Measurements from ENCODE around the gene CPSF4L.

The CPSF4L gene

GRCh38 chr17:73232587-73233373, 28.9 kb downstream of the CPSF4L start:
- no peak for DNase-seq (ENCODE audit: low read depth)

- peak; percentile 97 for DNase-seq (ENCODE audit: low read depth)
Observed at GRCh38 chr17:73231841-73232586, 29.7 kb downstream of the CPSF4L start.

GRCh38 chr17:73231395-73231794, 30.3 kb downstream of the CPSF4L start:
- DNase-seq (ENCODE audit: low read depth): no peak

- DNase-seq (ENCODE audit: low read depth): no peak
Observed at GRCh38 chr17:73230088-73230487, 31.6 kb downstream of the CPSF4L start.

- peak; percentile 9 for DNase-seq (ENCODE audit: low read depth)
Observed at GRCh38 chr17:73228748-73229236, 32.9 kb downstream of the CPSF4L start.

GRCh38 chr17:73227944-73228343, 33.7 kb downstream of the CPSF4L start:
- no peak for DNase-seq (ENCODE audit: low read depth)

GRCh38 chr17:73227379-73227778, 34.3 kb downstream of the CPSF4L start:
- no peak for DNase-seq (ENCODE audit: low read depth)

GRCh38 chr17:73226556-73227172, 35.0 kb downstream of the CPSF4L start:
- no peak for DNase-seq (ENCODE audit: low read depth)

- DNase-seq (ENCODE audit: low read depth): no peak
Observed at GRCh38 chr17:73224663-73225305, 36.9 kb downstream of the CPSF4L start.

GRCh38 chr17:73224237-73224636, 37.4 kb downstream of the CPSF4L start:
- DNase-seq (ENCODE audit: low read depth): no peak

GRCh38 chr17:73223626-73224230, 38.0 kb downstream of the CPSF4L start:
- no peak for DNase-seq (ENCODE audit: low read depth)

GRCh38 chr17:73215447-73215846, 46.2 kb downstream of the CPSF4L start:
- DNase-seq (ENCODE audit: low read depth): no peak

- DNase-seq (ENCODE audit: low read depth): no peak
Observed at GRCh38 chr17:73214851-73215250, 46.8 kb downstream of the CPSF4L start.

GRCh38 chr17:73214008-73214407, 47.7 kb downstream of the CPSF4L start:
- no peak for DNase-seq (ENCODE audit: low read depth)

- DNase-seq (ENCODE audit: low read depth): peak; percentile 44
Observed at GRCh38 chr17:73211745-73212144, 49.9 kb downstream of the CPSF4L start.

- no peak for DNase-seq (ENCODE audit: low read depth)
Observed at GRCh38 chr17:73210002-73210678, 51.5 kb downstream of the CPSF4L start.

GRCh38 chr17:73209436-73209835, 52.2 kb downstream of the CPSF4L start:
- DNase-seq (ENCODE audit: low read depth): no peak

GRCh38 chr17:73208139-73208827, 53.4 kb downstream of the CPSF4L start:
- DNase-seq (ENCODE audit: low read depth): no peak

- no peak for DNase-seq (ENCODE audit: low read depth)
Observed at GRCh38 chr17:73205459-73205961, 56.2 kb downstream of the CPSF4L start.

GRCh38 chr17:73203788-73204479, 57.7 kb downstream of the CPSF4L start:
- DNase-seq (ENCODE audit: low read depth): no peak

Measured in activated T-helper 9 cell treated with anti-CD3 and anti-CD28 coated beads, Interleukin-2, amount 50 U/mL, for 16 hours (primary cell).